HT-29 (cell line): ENCODE data around the gene FSD1. TPM values are rescaled to one million over a fixed set of nuclear protein-coding genes. Genes with fewer than 3 reads are reported as not detected.
A peak's percentile ranks its signal among the peaks of the same experiment; 100 is the strongest.
"Not testable (repeated sequence)": the region's sequence is repeated elsewhere in the genome, so short reads cannot be mapped to it uniquely, and the experiment has no call there.

ENCODE experiments used
- DNase-seq: peaks from one replicate; pipeline ENCODE4 v3.0.0-alpha.2; 2015; ENCODE audit warnings: low spot score
- total RNA-seq: library from RNA; depleted of rRNA; stranded (reverse); fragments of >200 nt; shearing (Covaris generic); gene quantifications from 2 replicates; pipeline ENCODE4 v1.2.3, GENCODE V29; 2014

Gene FSD1
- total RNA-seq, 1 experiment from 2014 or later: 0.41 TPM

DNA sequence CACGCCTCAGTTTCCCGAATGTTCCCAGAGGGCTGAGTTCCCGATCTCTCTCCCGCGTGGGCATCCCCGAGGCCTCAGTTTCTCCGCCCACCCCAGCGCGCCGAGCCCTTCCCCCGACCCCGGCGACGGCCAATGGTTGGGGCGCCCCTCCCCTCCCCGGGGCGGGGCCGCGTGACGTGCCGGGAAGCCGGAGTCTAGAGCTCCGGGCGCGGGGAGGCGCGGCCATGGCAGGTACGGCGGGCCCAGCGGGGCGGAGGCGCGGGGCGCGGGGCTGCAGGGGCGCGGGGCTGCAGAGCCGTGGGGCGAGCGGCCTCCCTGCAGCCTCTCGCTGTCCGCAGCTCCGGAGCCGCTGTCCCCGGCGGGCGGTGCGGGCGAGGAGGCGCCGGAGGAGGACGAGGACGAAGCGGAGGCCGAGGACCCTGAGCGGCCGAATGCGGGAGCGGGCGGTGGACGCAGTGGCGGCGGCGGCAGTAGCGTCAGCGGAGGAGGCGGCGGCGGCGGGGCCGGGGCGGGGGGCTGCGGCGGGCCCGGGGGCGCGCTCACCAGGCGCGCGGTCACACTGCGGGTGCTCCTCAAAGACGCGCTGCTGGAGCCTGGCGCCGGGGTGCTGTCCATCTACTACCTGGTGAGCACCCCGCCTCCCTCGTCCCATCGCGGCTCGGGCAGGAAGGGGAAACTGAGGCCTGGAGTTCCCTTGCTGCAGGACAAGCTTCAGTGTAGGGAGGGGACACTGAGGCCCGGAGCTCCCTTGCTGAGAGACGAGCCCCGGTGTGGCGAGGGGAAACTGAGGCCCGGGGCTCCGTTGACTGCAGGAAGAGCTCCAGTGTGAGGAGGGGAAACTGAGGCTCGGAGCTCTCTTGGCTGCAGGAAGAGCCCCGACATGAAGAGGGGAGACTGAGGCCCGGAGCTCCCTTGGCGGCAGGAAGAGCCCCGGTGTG lies 39.2 kb downstream of the FSD1 start, which contains the start of gene MPND:
MPND (plus strand) TSS at position 193 of the 938 bp plus-strand sequence; CDS start at position 225, 32 bp downstream.
- DNase-seq: peak; percentile 77

DNA sequence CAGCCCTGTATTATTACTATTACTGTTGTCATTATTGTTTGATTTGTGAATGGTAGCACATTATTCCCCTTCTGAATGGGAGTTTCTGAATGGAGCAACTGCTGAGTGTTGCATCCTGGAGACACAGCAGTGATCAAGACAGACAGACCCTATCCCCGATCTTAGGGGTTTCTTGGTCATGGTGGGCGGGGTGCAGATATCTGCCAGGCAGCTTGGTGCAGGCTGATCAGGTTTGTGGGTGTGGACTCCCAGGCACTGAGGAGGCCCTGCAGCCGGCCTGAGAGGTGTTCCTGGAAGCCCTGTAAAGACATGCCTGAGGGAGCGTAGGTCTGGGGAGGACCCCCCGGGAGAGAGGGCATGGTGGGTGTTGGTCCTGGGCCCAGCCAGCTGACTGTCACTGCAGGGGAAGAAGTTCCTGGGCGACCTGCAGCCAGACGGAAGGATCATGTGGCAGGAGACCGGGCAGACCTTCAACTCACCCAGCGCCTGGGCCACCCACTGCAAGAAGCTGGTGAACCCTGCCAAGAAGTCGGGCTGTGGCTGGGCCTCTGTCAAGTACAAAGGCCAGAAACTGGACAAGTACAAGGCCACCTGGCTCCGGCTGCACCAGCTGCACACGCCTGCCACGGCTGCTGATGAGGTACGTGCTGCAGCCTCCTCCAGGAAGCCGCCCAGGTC lies 41.1 kb downstream of the FSD1 start:
- no peak for DNase-seq

DNA sequence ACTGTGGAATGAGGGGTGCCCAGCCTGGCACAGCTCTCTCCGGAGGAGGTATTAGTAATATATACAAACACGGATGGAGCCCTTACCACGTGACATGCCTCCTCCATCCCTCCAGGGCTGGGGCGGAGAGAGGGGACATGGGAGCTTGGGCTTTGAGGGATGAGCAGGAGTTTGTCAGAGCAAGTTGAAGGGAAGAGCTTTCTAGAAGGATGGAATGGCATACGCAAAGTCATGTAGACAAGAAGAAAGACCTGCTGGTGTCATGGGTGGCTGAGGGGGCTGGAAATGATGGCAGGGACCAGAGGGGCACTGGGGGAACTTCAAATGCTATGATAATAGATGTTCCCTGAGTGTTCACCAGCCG lies 41.6 kb downstream of the FSD1 start:
- no peak for DNase-seq

DNA sequence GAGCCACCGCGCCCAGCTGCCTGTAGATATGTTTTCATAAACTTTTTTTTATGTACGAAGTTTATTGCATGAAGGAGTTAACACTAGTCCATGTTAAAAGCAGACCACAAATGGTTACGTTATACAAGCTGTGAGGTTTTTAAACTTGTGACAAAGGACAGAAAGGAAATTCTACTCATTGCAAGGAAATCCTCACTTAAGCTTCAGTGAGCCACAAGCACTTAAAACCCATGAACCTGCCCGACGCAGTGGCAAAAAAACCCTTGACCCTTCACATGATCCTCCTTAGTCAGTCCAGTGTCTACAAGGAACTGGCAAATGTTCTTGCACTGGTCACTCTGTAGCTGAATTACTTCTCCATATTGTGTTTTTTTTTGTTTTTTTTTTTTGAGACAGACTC lies 43.1 kb downstream of the FSD1 start:
- no peak for DNase-seq

DNA sequence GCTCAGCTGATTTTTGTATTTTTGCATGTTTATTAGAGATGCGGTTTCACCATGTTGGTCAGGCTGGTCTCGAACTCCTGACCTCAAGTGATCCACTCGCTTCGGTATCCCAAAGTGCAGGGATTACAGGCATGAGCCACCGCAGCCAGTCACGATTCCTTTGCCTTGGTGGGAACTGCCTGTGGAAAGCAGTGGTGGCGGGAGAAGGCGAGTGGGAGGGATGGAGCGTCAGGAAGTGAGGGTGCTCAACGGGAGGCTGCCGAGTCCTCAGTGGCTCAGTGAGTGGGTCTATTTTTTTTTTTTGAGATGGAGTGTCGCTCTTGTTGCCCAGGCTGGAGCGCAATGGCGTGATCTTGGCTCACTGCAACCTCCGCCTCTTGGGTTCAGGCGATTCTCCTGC lies 44.8 kb downstream of the FSD1 start:
- not testable (repeated sequence) for DNase-seq

DNA sequence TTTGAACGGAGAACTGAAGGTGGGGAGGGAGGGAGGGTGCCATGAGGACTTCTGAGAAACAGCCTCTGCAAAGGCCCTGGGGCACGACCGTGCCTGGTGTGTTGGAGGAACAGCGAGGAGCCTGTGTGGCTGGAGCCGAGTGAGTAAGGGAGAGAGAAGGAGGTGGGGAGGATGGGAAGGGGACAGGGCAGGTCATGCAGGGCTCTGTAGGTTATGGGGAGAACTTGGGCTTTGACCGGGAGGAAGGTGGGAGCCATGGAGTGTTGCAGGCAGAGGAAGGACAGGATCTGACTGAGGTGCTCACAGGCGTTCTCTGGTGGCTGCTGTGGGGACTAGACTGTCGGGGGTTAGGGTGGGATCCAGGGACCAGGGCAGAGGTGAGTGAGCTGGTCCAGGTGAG lies 45.7 kb downstream of the FSD1 start:
- no peak for DNase-seq

DNA sequence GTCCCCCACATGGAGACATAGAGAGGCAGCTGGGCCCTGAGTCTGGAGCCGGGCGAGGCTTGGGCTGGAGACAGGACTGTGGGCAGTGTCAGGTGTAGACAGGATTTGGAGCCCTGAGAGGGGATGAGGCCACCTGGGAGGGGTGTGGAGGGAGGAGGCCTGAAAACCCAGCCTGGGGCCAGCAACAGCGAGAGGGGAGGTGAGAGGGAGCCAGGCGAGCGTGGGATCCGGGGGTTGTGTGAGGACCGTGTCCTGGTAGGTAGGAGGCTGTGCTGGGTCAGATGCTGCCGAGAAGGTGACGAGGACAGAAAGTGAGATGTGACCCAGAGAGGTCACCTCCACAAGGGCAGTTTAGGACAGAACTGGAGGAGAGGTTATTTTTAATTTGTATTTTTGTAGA lies 46.3 kb downstream of the FSD1 start:
- no peak for DNase-seq

DNA sequence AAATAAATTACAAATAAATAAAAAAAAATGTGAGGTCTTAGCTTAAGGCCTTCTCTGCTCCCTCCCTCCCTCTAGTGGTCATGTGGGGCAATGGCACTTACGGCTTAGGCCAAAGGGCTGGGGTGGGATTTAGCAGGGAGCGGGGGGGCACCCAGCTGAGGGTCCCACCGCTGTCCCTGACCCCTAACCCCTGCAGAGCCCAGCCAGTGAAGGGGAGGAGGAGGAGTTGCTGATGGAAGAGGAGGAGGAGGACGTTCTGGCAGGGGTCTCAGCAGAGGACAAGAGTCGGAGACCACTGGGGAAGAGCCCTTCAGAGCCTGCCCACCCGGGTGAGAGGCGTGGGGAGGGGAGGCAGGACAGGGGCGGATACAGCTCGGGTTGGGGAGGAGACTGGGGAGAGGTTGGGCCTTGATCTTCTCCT lies 48.3 kb downstream of the FSD1 start:
- DNase-seq: peak; percentile 54

DNA sequence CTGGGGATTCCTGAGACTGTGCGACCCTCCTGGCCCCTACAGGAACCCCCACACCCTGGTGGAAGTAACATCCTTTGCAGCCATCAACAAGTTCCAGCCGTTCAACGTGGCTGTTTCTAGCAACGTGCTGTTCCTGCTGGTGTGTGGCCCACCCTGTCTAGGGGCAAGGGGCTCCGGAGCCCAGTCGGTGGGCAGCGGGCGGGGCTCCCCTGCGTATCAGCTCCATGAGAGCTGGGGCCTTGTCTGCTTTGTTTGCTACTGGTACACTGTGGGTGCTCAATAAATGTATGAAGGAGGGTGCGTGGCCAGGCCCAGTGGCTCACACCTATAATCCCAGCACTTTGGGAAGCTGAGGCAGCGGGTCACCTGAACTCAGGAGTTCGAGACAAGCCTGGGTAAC lies 49.9 kb downstream of the FSD1 start:
- DNase-seq: no peak

DNA sequence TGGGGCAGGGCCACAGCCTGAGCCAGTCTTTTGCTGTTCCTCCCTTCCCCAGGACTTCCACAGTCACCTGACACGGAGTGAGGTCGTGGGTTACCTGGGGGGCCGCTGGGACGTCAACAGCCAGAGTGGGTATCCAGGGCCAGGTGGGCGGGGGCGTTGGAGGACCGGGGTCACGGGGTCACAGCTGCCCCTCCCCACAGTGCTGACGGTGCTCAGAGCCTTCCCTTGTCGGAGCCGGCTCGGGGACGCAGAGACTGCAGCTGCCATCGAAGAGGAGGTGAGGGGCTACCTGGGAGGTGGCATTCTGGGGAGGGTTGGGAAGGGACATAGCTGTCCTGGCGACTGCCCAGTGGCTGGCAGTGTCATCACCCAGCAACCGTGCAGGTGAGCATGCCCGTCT lies 50.5 kb downstream of the FSD1 start:
- no peak for DNase-seq

DNA sequence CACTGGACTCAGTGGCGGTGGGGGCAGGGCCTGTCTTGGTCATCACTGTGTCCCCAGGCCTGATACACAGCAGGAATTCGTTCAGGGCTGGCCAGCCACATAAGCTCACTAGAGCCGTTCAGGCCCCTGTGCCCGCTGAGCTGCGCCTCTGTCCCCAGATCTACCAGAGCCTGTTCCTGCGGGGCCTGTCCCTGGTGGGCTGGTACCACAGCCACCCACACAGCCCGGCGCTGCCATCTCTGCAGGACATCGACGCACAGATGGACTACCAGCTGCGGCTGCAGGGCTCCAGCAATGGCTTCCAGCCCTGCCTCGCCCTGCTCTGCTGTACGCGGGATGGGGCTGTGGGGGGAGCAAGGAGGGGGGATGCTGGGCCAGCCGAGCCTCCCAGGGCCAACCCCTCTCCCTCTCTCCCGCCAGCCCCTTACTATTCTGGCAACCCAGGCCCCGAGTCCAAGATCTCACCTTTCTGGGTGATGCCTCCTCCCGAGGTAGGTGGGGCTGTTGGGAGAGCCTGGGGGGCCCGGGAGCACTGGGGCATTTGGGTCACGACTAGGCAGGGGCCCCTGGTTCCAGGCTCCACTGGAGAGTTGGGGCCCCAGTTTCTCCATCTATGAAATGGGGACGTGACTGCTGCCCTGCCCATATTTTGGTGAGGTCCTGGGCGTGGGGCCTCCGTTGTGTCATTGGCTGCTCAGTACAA lies 52.8 kb downstream of the FSD1 start:
- DNase-seq: no peak

DNA sequence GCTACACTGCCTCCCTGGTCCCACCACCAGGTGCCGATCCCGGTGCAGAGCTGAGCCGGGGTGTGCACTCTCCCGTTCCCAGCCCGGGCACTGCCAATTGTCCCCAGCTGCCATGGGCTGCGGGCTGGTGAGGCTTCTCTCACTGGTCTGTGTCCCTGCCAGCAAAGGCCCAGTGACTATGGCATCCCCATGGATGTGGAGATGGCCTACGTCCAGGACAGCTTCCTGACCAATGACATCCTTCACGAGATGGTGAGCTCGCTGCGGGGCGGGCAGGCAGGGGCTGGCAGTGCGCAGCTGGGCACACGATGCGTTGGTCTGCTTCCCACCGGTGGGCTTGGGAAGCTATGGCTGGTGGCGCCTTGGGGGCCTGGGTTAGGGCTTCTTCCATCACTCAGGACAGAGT lies 53.5 kb downstream of the FSD1 start:
- no peak for DNase-seq

DNA sequence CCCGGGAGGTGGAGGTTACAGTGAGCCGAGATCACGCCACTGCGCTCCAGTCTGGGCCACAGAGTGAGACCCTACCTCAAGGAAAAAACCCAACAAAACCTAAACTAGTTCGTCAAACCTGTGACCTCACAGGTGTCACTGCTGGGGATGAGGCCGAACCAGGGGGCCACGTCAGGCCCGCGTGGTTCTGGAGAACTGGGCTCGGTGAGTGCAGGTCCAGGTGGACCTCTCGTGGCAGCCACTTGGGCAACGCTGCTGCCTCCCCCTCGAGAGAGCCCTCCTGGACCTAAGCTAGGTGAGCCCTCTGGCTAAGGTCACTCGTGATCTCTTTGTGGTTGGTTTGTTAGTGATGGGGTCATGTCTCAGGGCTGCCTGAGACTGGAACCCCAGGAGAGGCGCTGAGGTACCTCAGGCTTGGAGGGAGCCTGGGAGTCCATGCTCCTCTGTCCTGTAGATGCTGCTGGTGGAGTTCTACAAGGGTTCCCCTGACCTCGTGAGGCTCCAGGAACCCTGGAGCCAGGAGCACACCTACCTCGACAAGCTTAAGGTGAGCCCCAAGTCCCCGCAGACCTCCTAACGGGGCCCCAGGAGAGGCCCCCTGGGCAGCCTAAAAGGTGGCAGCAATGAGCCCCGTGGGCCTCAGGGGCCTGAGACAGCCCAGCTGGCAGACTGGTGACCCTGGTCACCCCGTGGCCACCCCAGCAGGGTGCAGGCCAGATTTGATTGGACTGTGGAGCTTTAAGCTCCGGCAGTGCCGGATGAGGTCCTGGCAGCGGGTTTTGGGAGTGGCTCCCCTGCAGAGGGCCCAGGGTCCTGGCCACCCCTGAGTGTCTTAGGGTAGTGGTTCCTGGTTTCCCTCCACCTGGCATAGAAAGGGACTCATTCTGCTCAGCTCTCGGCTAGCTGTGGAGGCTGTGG lies 54.6 kb downstream of the FSD1 start:
- DNase-seq: no peak

DNA sequence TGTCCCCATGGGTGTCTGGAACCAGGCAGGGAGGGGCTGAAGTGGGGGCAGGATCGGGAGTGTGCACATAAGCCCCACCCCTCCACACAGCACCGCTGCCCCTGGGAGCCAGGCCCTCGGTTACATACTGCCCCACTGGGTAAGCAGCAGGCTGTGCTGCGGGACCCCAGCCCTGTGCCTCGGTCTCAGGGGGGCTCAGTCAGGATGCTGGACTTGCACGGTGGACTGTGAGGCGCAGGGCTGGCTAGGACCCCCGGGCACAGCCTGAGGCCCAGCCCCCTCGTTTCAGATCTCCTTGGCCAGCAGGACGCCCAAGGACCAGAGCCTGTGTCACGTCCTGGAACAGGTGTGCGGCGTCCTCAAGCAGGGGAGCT lies 55.2 kb downstream of the FSD1 start:
- DNase-seq: no peak

DNA sequence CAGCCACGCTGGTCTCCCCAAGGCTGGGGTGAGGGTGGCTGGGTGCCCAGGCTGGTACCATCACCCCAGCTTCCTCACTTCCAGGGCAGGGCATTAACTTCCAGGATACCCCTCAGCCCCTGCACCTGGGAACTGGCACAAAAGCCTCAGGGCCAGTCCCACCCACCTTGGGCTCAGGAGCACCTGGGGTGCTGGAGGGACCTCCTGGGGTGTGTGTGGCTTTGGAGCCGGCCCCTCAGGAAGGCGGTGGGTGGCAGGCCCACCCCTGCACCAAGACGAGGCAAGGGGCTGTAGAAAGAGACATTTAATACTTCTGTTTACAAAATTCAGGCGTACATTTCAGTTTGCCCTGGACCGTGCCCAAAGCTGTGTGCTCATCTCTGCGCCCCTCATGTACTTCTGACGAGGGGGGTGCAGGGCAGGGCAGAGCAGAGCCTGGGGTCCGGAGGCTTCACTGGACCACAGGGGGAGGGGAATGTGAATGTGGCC lies 55.7 kb downstream of the FSD1 start:
- DNase-seq: no peak

DNA sequence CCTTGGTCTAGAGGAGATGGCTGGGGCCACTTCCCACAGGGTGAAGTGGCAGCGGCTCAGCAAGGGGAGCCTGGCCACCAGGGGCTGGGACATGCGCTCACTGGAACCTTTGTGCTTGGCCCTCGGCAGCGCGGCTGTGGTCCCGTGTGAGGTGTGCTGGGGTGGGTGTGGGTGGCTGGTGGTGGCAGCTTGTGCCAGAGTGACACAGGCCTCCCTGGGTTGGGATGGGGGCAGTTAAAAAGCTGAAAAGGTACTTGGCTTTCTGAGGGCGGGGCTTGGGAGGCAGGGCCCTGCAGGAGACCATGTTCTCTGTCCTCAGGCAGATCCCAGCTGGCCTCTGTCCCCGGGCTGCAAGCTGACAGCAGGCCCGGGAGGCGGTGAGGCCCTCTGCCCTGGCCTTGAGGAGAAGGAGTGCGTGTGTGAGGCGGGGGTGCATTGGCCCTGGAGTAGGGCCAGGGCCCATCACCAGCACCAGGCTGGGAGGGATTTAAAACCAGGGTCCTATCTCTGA lies 56.3 kb downstream of the FSD1 start:
- no peak for DNase-seq

DNA sequence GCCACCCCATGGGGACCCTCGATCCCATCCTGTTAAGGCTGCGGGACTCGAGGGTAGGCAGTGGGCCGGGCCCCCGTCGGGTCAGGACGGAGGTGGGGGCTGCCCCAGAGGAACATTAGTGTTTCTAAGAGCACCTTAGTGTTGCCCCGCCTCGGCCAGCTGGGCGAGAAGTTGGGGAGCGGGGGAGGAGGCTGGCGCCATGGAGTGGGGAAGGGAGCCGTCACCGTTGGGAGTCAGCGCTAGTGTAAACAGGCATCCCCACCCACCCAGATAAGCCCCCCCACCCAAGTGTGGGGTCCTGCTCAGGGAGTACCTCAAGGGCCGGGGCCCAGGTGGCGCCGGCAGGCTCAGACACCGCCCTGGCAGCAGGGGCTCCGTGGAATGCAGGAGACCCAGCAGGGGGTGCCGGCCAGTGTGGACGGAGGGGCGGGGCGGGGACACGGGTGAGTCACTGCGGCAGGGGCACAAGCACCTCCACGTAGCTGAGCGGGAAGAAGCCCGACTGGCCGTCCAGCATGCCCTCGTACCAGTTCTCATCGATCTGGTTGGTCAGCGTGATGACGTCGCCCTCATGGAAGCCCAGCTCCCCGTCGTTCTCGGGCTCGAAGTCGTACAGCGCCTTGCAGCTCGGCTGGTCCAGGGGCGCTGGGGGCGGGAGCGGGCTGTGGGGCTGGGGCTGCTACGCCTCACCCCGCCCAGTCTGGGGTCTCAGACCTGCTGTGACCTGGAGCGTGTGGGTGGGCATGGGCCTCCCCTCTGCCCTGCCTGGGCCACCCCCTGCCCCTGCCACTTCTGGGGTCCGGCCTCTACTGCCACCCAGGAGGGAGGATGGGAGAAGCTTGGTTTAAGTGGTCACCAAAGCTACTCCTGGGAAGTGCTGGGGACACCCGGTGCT lies 57.0 kb downstream of the FSD1 start:
- no peak for DNase-seq

DNA sequence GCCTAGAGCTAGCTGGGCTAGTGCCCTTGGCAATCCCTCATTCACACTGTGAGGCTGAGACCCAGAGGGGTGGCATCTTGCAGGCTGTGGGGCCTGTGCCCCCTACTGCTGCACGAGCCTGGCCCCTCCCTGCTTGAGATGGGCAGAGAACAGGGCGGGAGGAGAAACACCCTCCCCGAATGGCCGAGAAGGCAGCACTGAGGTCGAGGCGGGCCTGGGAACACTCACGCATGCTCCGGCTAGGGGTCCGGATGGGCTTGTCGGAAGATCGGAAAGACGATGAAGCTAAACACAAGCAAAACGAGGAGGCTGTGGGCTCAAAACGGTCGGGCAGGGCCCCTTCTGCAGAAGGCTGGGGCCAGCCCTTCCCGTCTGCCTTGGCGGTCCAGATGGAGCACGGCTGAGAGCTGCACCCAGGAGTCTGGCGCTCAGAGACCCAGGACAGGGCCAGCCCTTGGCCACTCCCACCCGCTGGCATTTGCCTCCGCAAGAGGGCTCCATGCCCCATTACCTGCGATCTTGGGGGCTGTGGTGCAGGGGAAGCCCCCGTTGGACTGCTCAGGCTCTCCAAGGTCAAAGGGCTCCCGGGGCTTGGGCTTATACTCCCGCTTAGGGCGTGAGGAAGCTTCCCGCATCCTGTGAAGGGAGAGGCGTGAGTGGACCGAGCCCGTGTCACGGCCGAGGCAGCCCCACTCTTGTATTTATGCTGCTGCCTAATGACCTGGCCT lies 57.9 kb downstream of the FSD1 start:
- DNase-seq: no peak
